ENCODE data around the gene CDYL2.
"Not testable (repeated sequence)": the region's sequence is repeated elsewhere in the genome, so short reads cannot be mapped to it uniquely, and the experiment has no call there.

Gene CDYL2

DNA sequence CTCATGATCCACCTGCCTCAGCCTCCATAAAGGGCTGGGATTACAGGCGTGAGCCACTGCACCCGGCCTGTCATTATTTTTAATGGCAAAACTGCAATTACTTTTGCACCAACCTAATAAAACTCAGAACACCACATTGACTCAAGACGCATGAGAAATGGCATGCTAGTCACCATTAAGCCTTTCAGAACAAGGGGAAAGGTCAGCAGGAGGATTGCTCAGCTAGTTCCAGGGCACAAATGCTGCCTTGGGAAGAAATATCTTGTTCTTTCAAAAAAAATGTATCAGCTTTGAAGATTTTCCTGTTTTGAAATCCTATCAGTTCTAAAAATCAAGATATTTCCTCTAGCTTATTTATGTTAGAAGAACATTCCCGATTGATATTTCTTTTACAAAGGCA lies 32.4 kb upstream of the CDYL2 start:
- Histone ChIP-seq H3K4me3 (ENCODE audit: low read length) (no peak overlapping the region), H3K27ac (ENCODE audit: low read length) (no peak overlapping the region), H3K27me3 (ENCODE audit: control insufficient read depth, insufficient read depth, low read length) (no peaks in the 10 kb centered on the region), H3K9me3 (ENCODE audit: control insufficient read depth, insufficient read depth, low read length) (no peaks in the 10 kb centered on the region), H3K36me3 (ENCODE audit: control insufficient read depth, insufficient read depth, low read length) (no peaks in the 10 kb centered on the region), H3K4me1 (ENCODE audit: control insufficient read depth, insufficient read depth, low read length) (no peaks in the 10 kb centered on the region)
- no CpG with 5 or more reads among the region's 4 CpGs for WGBS (ENCODE audit: insufficient coverage, insufficient read length)
- DNase-seq (ENCODE audit: low read depth, low spot score) = no peak

DNA sequence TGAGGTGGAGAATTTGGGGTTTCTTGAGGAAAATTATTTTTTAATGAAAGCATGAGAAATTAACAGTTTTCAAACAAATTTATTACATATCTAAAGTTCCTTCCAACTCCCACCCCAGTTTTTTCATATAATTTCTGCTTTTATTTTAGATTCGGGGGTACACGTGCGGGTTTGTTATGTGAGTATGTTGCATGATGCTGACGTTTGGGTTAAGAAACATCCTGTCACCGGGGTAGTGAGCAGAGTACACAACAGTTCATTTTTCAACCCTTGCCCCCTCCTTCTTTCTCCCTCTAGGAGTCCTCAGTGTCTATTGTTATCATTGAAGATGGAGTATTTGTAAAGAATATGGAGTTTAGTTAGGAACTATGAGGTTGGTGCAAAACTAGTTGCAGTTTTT lies 31.8 kb upstream of the CDYL2 start:
- Histone ChIP-seq H3K27me3 (ENCODE audit: control insufficient read depth, insufficient read depth, low read length) (no peaks in the 10 kb centered on the region), H3K36me3 (ENCODE audit: control insufficient read depth, insufficient read depth, low read length) (no peaks in the 10 kb centered on the region), H3K27ac (ENCODE audit: low read length) (no peak overlapping the region), H3K9me3 (ENCODE audit: control insufficient read depth, insufficient read depth, low read length) (no peaks in the 10 kb centered on the region), H3K4me1 (ENCODE audit: control insufficient read depth, insufficient read depth, low read length) (no peaks in the 10 kb centered on the region), H3K4me3 (ENCODE audit: low read length) (no peak overlapping the region)
- no peak for DNase-seq (ENCODE audit: low read depth, low spot score)
- no CpG with 5 or more reads among the region's 5 CpGs for WGBS (ENCODE audit: insufficient coverage, insufficient read length)

GRCh38 chr16:80831039-80831438 lies 26.6 kb upstream of the CDYL2 start:
- DNase-seq (ENCODE audit: low read depth, low spot score) = no peak
- H3K27me3 ChIP-seq (ENCODE audit: control insufficient read depth, insufficient read depth, low read length) = no peaks in the 10 kb centered on the region
- no peaks in the 10 kb centered on the region for H3K4me1 ChIP-seq (ENCODE audit: control insufficient read depth, insufficient read depth, low read length)
- no peak overlapping the region for H3K27ac ChIP-seq (ENCODE audit: low read length)
- no peaks in the 10 kb centered on the region for H3K36me3 ChIP-seq (ENCODE audit: control insufficient read depth, insufficient read depth, low read length)
- H3K4me3 ChIP-seq (ENCODE audit: low read length) = no peak overlapping the region
- WGBS (ENCODE audit: insufficient coverage, insufficient read length) = no CpG with 5 or more reads among the region's 1 CpG
- H3K9me3 ChIP-seq (ENCODE audit: control insufficient read depth, insufficient read depth, low read length) = no peaks in the 10 kb centered on the region

GRCh38 chr16:80828495-80828894 lies 24.1 kb upstream of the CDYL2 start:
- no peak for DNase-seq (ENCODE audit: low read depth, low spot score)
- no CpG with 5 or more reads among the region's 4 CpGs for WGBS (ENCODE audit: insufficient coverage, insufficient read length)
- Histone ChIP-seq H3K36me3 (ENCODE audit: control insufficient read depth, insufficient read depth, low read length) (no peaks in the 10 kb centered on the region), H3K4me3 (ENCODE audit: low read length) (no peak overlapping the region), H3K27ac (ENCODE audit: low read length) (no peak overlapping the region), H3K27me3 (ENCODE audit: control insufficient read depth, insufficient read depth, low read length) (no peaks in the 10 kb centered on the region), H3K9me3 (ENCODE audit: control insufficient read depth, insufficient read depth, low read length) (no peaks in the 10 kb centered on the region), H3K4me1 (ENCODE audit: control insufficient read depth, insufficient read depth, low read length) (no peaks in the 10 kb centered on the region)

- H3K27me3 ChIP-seq (ENCODE audit: control insufficient read depth, insufficient read depth, low read length) = no peaks in the 10 kb centered on the region
- no peak for DNase-seq (ENCODE audit: low read depth, low spot score)
Measured at GRCh38 chr16:80827007-80827406, 22.6 kb upstream of the CDYL2 start.

DNA sequence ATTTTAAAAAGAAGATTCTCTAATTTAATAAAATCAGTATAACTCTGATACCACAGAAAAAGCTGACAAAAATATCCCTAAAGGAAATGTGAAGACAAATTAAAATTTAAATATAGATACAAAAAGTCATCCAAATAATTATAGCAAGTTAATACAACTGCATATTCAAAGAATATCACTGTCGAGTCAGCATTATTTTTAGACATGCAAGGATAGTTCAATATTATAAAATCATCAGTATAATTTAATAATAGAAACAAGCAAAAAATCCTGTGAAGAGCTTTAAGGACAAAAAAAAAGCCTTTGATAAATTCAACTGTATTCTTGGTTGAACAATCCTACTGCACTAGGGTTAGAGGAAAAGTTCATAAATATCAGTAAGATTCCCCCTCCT lies 21.0 kb upstream of the CDYL2 start:
- WGBS (ENCODE audit: insufficient coverage, insufficient read length) = no CpG with 5 or more reads among the region's 1 CpG
- no peak for DNase-seq (ENCODE audit: low read depth, low spot score)

More at GRCh38 chr16:80827007-80827406, 22.6 kb upstream of the CDYL2 start:
- Histone ChIP-seq H3K4me1 (ENCODE audit: control insufficient read depth, insufficient read depth, low read length) (no peaks in the 10 kb centered on the region), H3K36me3 (ENCODE audit: control insufficient read depth, insufficient read depth, low read length) (no peaks in the 10 kb centered on the region), H3K9me3 (ENCODE audit: control insufficient read depth, insufficient read depth, low read length) (no peaks in the 10 kb centered on the region), H3K27ac (ENCODE audit: low read length) (no peak overlapping the region), H3K4me3 (ENCODE audit: low read length) (no peak overlapping the region)
- WGBS (ENCODE audit: insufficient coverage, insufficient read length) = no CpG with 5 or more reads among the region's 1 CpG

DNA sequence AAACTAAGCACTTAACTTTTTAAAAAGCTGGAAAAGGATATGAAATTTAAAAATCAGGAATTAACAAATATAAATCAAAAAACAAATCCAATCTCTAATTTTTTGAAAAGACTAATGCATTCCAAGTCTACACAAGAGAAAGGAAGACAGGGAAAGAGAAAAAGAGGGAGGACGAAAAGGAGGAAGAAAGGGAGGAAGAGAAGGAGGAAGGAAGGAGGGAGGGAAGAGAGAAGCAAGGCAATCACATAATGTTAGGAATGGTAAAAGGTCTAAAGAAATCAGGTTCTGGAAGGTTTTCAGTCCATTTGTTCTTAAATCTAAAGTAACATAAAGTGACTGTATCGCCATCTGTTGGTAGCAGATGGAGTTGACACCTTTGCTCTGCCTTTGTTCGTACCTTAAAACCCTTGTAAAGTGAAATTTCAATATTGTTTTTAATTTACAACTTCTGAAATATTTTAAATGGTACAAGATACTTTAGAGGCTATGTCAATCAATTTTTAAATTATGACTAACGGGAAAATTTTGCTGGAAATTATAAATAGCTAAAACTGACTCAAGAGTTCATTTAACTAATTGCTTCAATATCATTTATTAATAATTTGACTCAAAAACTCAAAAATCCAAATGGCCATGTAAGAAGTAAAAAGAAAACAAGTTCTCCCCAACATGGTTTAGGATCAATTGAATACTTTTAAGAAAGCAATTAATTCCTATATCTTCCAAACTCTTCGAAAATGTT lies 20.4 kb upstream of the CDYL2 start:
- Histone ChIP-seq H3K27ac (ENCODE audit: low read length) (no peak overlapping the region), H3K27me3 (ENCODE audit: control insufficient read depth, insufficient read depth, low read length) (no peaks in the 10 kb centered on the region), H3K9me3 (ENCODE audit: control insufficient read depth, insufficient read depth, low read length) (no peaks in the 10 kb centered on the region), H3K36me3 (ENCODE audit: control insufficient read depth, insufficient read depth, low read length) (no peaks in the 10 kb centered on the region), H3K4me1 (ENCODE audit: control insufficient read depth, insufficient read depth, low read length) (no peaks in the 10 kb centered on the region), H3K4me3 (ENCODE audit: low read length) (no peak overlapping the region)
- DNase-seq (ENCODE audit: low read depth, low spot score) = no peak
- WGBS (ENCODE audit: insufficient coverage, insufficient read length) = no CpG with 5 or more reads among the region's 5 CpGs

More for the DNA sequence above, 21.0 kb upstream of the CDYL2 start:
- Histone ChIP-seq H3K9me3 (ENCODE audit: control insufficient read depth, insufficient read depth, low read length) (no peaks in the 10 kb centered on the region), H3K4me3 (ENCODE audit: low read length) (no peak overlapping the region), H3K4me1 (ENCODE audit: control insufficient read depth, insufficient read depth, low read length) (no peaks in the 10 kb centered on the region), H3K27me3 (ENCODE audit: control insufficient read depth, insufficient read depth, low read length) (no peaks in the 10 kb centered on the region), H3K36me3 (ENCODE audit: control insufficient read depth, insufficient read depth, low read length) (no peaks in the 10 kb centered on the region), H3K27ac (ENCODE audit: low read length) (no peak overlapping the region)

GRCh38 chr16:80819988-80820387 lies 15.6 kb upstream of the CDYL2 start:
- WGBS (ENCODE audit: insufficient coverage, insufficient read length) = no CpG with 5 or more reads among the region's 2 CpGs
- no peaks in the 10 kb centered on the region for H3K4me1 ChIP-seq (ENCODE audit: control insufficient read depth, insufficient read depth, low read length)
- H3K27ac ChIP-seq (ENCODE audit: low read length) = no peak overlapping the region
- no peak overlapping the region for H3K4me3 ChIP-seq (ENCODE audit: low read length)
- DNase-seq (ENCODE audit: low read depth, low spot score) = no peak
- H3K27me3 ChIP-seq (ENCODE audit: control insufficient read depth, insufficient read depth, low read length) = no peaks in the 10 kb centered on the region
- H3K9me3 ChIP-seq (ENCODE audit: control insufficient read depth, insufficient read depth, low read length) = peaks cover 2% of the 10 kb centered on the region; the same call in 1 of the 2 replicates
- H3K36me3 ChIP-seq (ENCODE audit: control insufficient read depth, insufficient read depth, low read length) = no peaks in the 10 kb centered on the region

DNA sequence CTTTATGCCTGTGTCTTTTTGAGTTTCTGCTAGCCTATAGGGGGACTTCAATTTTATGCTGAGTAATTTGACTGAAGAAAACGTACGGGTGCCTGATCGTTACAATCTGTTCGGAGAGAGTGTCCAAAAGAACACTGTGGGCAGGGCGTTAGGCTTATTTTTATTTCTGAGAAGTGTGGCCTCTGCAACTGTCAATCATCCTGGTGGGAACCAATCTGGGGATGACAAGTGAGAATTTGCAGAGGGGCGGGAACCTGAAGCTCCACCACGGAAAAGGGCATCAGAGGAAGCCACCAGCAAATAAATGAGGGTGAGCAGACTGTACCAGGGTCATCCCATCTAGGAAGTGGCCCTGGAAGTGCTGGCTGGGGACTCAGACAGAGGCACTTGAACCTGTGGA lies 12.0 kb upstream of the CDYL2 start:
- Histone ChIP-seq H3K27ac (ENCODE audit: low read length) (no peak overlapping the region), H3K36me3 (ENCODE audit: control insufficient read depth, insufficient read depth, low read length) (no peaks in the 10 kb centered on the region), H3K4me1 (ENCODE audit: control insufficient read depth, insufficient read depth, low read length) (no peaks in the 10 kb centered on the region), H3K9me3 (ENCODE audit: control insufficient read depth, insufficient read depth, low read length) (peaks cover 2% of the 10 kb centered on the region; the same call in 1 of the 2 replicates), H3K27me3 (ENCODE audit: control insufficient read depth, insufficient read depth, low read length) (no peaks in the 10 kb centered on the region), H3K4me3 (ENCODE audit: low read length) (no peak overlapping the region)
- no CpG with 5 or more reads among the region's 7 CpGs for WGBS (ENCODE audit: insufficient coverage, insufficient read length)
- no peak for DNase-seq (ENCODE audit: low read depth, low spot score)

GRCh38 chr16:80815278-80815677 lies 10.9 kb upstream of the CDYL2 start:
- not testable (repeated sequence) for H3K4me3 ChIP-seq (ENCODE audit: low read length); H3K9me3 ChIP-seq (ENCODE audit: control insufficient read depth, insufficient read depth, low read length); H3K27ac ChIP-seq (ENCODE audit: low read length); H3K27me3 ChIP-seq (ENCODE audit: control insufficient read depth, insufficient read depth, low read length); DNase-seq (ENCODE audit: low read depth, low spot score); H3K36me3 ChIP-seq (ENCODE audit: control insufficient read depth, insufficient read depth, low read length); H3K4me1 ChIP-seq (ENCODE audit: control insufficient read depth, insufficient read depth, low read length)
- WGBS (ENCODE audit: insufficient coverage, insufficient read length) = no CpG with 5 or more reads among the region's 2 CpGs

DNA sequence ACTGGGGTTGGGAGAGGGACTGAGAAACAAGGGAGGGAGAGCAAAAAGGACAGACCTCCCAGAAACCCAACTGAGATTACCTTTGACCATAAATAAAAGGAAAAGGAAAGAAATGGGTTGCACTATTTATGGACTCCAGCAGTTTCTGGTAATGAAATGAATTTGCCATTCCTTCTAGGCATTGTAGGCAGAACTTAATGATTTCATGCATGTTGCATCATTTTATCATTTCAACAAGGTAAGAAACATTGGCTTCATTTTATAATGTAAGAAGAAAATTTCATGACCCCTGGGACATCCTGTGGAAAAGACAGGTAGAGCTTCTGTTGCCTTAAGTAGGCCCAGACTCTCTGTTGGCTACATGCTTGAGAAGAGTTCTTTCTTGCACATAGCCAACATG lies 8.2 kb upstream of the CDYL2 start:
- Histone ChIP-seq H3K4me1 (ENCODE audit: control insufficient read depth, insufficient read depth, low read length) (no peaks in the 10 kb centered on the region), H3K36me3 (ENCODE audit: control insufficient read depth, insufficient read depth, low read length) (no peaks in the 10 kb centered on the region), H3K27me3 (ENCODE audit: control insufficient read depth, insufficient read depth, low read length) (no peaks in the 10 kb centered on the region), H3K9me3 (ENCODE audit: control insufficient read depth, insufficient read depth, low read length) (peaks cover 2% of the 10 kb centered on the region; the same call in 1 of the 2 replicates), H3K27ac (ENCODE audit: low read length) (no peak overlapping the region), H3K4me3 (ENCODE audit: low read length) (no peak overlapping the region)
- DNase-seq (ENCODE audit: low read depth, low spot score) = no peak
